GM12878 (cell line): ENCODE results near the gene SBK2. TPM values are rescaled to one million over a fixed set of nuclear protein-coding genes. Genes with fewer than 3 reads are reported as not detected.

Experiments used
- E2F8 ChIP-seq: fragments of 450-650 bp; IDR thresholded peaks from 2 replicates; pipeline ENCODE4 v1.6.1; 2018; ENCODE audit warnings: mild to moderate bottlenecking, low read depth, moderate library complexity; ENCODE audit not compliant: partially characterized antibody
- HCFC1 ChIP-seq: fragments of 150-350 bp; IDR thresholded peaks from 2 replicates; pipeline ENCODE4 v1.6.1; 2014; ENCODE audit warnings: low read length
- KDM1A ChIP-seq: fragments of 200-600 bp; sonication (generic); IDR thresholded peaks from 2 replicates; pipeline ENCODE4 v1.6.1; 2016; ENCODE audit warnings: borderline replicate concordance
- MTA2 ChIP-seq: fragments of 450-650 bp; IDR thresholded peaks from 2 replicates; pipeline ENCODE4 v1.6.1; 2016; ENCODE audit warnings: low read depth, mild to moderate bottlenecking, moderate library complexity
- POLR2A ChIP-seq: IDR thresholded peaks from 2 replicates; pipeline ENCODE4 v1.6.1; 2011; ENCODE audit warnings: low read depth, mild to moderate bottlenecking, low read length
- POU2F2 ChIP-seq: IDR thresholded peaks from 3 replicates; pipeline ENCODE4 v1.6.1; 2011; ENCODE audit warnings: low read depth, mild to moderate bottlenecking, low read length, borderline replicate concordance
- RB1 ChIP-seq: fragments of 450-650 bp; formaldehyde crosslinking; IDR thresholded peaks from 2 replicates; pipeline ENCODE4 v1.6.1; 2017; ENCODE audit warnings: mild to moderate bottlenecking, borderline replicate concordance
- ZNF207 ChIP-seq: fragments of 450-650 bp; IDR thresholded peaks from 2 replicates; pipeline ENCODE4 v1.6.1; 2014; ENCODE audit warnings: antibody characterized with exemption, mild to moderate bottlenecking, borderline replicate concordance
- ZNF24 ChIP-seq: fragments of 450-650 bp; IDR thresholded peaks from 2 replicates; pipeline ENCODE4 v1.6.1; 2017; ENCODE audit warnings: antibody characterized with exemption, mild to moderate bottlenecking
- polyA plus RNA-seq, 11 experiments: library from polyadenylated mRNA; depleted of rRNA in 4 of 11; unstranded in 6 of 11; stranded (reverse) in 5 of 11; fragments of >200 nt; fragmentation: Nextera tagmentation in 4 of 11; fragmentation: Illumina TruSeq in 1 of 11; extraction: Ambion mirVana in 4 of 11; extraction: Trizol in 1 of 11; gene quantifications; 1 replicate in 1 of 11; 2 replicates in 10 of 11; pipeline versions ENCODE4 v1.2.1 to v1.2.3, GENCODE V29; 2011 to 2016; ENCODE audit warnings: inconsistent platforms in 2 of 11, missing spikeins in 2 of 11, low read depth in 1 of 11
- total RNA-seq, 4 experiments: library from RNA; depleted of rRNA in 3 of 4; stranded (reverse); fragments of >200 nt in 3 of 4; fragmentation: Illumina TruSeq in 1 of 4; extraction: Trizol in 1 of 4; gene quantifications; 2 replicates each; pipeline versions ENCODE4 v1.2.1 to v1.2.3, GENCODE V29; 2013 to 2021
- TF ChIP-seq, protein P1 (sequence below): fragments of 450-650 bp; IDR thresholded peaks from 2 replicates; pipeline ENCODE4 v1.6.1; 2017; ENCODE audit warnings: mild to moderate bottlenecking, moderate library complexity
- TF ChIP-seq, protein P2 (sequence below): IDR thresholded peaks from 2 replicates; pipeline ENCODE4 v1.6.1; 2011; ENCODE audit warnings: low read depth, mild to moderate bottlenecking, low read length, moderate library complexity, borderline replicate concordance; ENCODE audit errors: extremely low read depth

The SBK2 gene
- total and polyA plus RNA-seq, 10 of the 15 experiments (the other 5 are each of a cell fraction or from before 2014, with no cell fraction given): not detected

DNA sequence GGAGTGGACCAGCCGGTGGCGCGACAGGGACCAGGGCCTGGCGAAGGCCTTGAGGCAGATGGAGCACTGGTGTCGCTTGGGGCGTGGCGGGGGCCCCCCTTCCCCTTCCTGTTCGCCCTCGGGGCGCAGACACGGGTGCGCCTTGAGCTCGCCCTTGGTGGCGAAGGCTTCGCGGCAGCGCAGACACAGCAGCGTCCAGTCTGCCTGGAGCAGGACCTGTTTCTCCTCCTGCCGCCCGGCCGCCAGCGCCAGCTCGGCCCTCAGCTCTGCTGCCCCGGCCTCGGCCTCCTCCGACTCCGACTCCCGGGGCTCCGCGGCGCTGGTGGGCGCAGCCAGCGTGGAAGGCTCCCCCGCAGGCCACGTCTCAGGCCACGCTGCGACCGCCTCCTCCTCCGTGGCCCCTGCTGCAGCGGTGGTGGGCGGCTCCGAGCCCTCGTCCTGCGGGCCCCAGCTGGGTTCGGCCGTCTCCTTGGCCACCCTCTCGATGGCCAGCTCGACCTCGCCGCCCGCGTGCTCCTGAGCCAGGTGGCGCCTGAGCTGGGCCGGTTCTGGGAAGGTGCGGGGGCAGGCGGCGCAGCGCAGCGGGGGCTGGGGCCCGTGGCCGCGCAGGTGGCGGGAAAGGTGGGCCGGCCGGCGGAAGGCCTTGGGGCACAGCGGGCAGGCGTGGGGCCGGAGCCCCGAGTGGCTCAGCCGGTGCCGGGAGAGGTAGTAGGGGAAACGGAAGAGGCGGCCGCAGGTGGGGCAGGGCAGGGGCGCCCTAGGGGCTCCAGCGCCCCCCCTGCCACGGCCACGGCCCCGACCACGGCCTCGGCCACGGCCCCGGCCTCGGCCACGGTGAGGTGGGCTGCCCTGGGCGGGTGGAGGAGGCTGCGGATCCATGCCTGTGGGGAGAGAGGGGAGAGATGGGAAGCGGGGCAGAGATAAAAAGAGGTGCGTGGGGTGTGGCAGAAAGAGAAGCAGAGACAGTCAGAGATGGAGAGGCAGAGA is 42.1 kb upstream of the SBK2 start (continued):
- TF ChIP-seq, protein P1, sequence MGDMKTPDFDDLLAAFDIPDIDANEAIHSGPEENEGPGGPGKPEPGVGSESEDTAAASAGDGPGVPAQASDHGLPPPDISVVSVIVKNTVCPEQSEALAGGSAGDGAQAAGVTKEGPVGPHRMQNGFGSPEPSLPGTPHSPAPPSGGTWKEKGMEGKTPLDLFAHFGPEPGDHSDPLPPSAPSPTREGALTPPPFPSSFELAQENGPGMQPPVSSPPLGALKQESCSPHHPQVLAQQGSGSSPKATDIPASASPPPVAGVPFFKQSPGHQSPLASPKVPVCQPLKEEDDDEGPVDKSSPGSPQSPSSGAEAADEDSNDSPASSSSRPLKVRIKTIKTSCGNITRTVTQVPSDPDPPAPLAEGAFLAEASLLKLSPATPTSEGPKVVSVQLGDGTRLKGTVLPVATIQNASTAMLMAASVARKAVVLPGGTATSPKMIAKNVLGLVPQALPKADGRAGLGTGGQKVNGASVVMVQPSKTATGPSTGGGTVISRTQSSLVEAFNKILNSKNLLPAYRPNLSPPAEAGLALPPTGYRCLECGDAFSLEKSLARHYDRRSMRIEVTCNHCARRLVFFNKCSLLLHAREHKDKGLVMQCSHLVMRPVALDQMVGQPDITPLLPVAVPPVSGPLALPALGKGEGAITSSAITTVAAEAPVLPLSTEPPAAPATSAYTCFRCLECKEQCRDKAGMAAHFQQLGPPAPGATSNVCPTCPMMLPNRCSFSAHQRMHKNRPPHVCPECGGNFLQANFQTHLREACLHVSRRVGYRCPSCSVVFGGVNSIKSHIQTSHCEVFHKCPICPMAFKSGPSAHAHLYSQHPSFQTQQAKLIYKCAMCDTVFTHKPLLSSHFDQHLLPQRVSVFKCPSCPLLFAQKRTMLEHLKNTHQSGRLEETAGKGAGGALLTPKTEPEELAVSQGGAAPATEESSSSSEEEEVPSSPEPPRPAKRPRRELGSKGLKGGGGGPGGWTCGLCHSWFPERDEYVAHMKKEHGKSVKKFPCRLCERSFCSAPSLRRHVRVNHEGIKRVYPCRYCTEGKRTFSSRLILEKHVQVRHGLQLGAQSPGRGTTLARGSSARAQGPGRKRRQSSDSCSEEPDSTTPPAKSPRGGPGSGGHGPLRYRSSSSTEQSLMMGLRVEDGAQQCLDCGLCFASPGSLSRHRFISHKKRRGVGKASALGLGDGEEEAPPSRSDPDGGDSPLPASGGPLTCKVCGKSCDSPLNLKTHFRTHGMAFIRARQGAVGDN: no peak
- TF ChIP-seq HCFC1: no peak
- TF ChIP-seq, protein P2, sequence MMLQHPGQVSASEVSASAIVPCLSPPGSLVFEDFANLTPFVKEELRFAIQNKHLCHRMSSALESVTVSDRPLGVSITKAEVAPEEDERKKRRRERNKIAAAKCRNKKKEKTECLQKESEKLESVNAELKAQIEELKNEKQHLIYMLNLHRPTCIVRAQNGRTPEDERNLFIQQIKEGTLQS: no peak
- no peak for TF ChIP-seq E2F8
- no peak for TF ChIP-seq ZNF207
- TF ChIP-seq KDM1A: no peak
- TF ChIP-seq POU2F2: no peak
- no peak for TF ChIP-seq ZNF24
- no peak for TF ChIP-seq MTA2
- TF ChIP-seq POLR2A: no peak
- no peak for TF ChIP-seq RB1
